Measurements from ENCODE around the gene ZCCHC14.

DNA sequence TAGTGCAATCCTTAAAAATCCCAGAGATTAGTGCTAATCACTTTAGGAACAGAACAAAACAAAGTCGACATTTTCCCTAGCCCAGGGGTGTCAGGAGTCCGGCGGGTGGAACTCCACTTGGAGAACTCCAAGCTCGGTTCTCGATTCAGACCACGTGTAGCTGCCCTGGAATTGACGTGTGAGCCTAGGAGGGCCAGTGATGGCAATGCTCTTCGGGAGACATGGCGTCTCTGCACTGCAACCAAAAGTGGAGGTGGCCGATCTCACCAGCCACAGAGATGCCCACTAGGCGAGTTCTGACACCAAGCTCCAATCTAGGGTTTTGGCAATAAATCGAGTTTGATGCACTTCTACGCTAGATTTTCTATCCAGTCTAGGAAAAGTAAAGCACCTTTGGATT, 83.0 kb downstream of the ZCCHC14 start:
- TF ChIP-seq, protein P1, sequence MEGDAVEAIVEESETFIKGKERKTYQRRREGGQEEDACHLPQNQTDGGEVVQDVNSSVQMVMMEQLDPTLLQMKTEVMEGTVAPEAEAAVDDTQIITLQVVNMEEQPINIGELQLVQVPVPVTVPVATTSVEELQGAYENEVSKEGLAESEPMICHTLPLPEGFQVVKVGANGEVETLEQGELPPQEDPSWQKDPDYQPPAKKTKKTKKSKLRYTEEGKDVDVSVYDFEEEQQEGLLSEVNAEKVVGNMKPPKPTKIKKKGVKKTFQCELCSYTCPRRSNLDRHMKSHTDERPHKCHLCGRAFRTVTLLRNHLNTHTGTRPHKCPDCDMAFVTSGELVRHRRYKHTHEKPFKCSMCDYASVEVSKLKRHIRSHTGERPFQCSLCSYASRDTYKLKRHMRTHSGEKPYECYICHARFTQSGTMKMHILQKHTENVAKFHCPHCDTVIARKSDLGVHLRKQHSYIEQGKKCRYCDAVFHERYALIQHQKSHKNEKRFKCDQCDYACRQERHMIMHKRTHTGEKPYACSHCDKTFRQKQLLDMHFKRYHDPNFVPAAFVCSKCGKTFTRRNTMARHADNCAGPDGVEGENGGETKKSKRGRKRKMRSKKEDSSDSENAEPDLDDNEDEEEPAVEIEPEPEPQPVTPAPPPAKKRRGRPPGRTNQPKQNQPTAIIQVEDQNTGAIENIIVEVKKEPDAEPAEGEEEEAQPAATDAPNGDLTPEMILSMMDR (IDR thresholded peaks at IDR 0.05; ENCODE audit: low read length): no peak
- TF ChIP-seq EZH2 (optimal IDR thresholded peaks at IDR 0.05; ENCODE audit: low read depth, low read length): no peak
